NCI-H128 (cell line): ENCODE data around the gene UNK.
"Not testable (repeated sequence)": the region's sequence is repeated elsewhere in the genome, so short reads cannot be mapped to it uniquely, and the experiment has no call there.

Experiments
- DNase-seq: peaks from one replicate; lab custom pipeline; 2025; ENCODE audit not compliant: unreplicated experiment; lab: John Stamatoyannopoulos, UW

The UNK gene

DNA sequence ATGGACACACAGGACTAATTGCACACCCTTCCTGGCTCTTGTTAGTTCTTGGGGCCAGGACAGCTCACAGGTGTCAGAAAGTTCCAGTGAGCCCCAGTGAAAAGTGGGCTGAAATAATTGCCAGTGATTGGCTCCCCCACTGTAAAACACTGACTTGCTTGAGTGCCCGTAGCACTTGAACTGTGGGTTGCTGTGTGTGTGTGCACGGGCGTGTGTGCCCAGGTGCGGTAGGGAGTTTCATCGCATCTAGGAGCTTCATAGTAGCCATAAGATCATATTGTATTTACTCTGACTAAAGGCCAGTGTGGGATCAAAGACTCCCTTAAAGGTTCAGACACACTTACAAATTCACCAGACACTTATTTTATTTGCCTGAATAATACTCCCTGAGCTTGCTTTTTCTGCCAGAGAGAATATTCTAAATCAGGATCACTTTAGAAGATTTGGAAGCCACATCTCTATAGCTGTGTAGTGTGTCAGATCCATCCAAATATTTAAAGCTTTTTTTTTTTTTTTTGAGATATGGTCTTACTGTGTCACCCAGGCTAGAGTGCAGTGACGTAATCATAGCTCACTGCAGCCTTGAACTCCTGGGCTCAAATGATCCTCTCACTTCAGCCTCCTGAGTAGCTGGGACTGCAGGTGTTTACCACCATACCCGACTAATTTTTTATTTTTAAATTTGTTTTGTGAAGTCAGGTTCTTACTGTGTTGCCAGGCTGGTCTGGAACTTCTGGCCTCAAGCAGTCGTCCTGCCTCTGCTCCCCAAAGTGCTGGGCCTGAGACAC is 11.4 kb downstream of the UNK start:
- no peak for DNase-seq

DNA sequence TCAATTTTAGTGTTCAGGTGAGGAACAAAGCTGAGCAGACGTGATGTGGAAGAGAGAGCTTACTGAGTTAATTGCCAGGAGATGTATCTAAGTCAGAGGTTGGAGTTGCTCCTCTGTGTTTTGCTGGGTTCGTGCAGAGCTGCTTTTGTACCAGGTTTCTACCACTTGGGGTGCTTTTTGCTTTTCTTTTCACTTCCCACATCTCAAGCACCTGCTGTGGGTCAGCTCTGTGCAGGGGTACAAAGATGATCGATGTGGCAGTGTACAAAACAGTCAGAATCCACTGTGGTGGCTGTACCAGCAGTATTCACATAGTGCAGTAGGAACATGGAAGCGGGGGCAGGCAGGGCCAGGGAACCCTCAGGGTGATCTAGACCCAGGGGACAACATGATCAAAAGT is 14.8 kb downstream of the UNK start:
- no peak for DNase-seq

DNA sequence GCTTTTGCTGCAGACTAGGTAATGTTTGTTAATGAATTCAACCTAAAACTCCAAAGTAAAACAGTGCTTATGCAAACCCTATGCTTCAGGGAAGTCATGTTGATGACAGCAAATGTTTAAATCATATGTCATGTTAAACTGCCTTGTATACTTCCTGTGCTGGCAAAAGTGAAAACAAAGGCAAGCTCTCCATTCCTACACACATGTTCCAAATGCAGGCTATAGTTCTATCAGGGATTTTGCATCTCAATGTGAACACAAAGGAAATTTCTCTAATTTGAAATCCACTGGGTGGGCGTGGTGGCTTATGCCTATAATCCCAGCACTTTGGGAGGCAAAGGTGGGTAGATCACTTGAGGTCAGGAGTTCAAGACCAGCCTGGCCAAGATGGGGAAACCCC is 19.3 kb downstream of the UNK start:
- no peak for DNase-seq

DNA sequence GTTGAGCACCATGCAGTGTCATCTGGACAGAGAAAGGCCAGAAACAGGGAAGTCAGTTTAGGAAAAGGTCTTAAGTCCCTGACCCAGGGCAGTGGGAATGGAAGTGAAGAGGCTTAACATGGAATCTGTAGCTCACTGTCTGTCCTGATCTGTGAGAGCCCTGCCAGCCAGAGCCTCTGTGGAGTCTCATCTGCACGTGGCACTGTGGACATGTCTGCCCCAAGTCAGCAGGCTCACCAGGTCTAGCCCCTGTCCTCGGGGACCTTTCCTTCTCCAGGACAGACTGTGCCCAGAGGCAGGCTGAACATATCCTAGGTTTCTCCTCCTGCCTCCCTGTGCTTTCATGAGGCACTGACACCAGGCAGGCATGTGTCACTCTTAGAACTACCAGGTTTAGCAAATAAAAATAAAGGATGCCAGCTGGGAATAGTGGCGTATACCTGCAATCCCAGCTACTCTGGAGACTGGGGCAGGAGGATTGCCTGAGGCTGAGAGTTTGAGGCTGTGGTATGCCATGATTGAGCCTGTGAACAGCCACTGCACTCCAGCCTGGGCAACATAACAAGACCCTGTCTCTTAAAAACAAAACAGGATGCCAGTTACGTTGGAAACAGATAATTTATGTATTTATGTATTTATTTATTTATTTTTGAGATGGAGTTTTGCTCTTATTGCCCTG is 22.4 kb downstream of the UNK start:
- DNase-seq: no peak

DNA sequence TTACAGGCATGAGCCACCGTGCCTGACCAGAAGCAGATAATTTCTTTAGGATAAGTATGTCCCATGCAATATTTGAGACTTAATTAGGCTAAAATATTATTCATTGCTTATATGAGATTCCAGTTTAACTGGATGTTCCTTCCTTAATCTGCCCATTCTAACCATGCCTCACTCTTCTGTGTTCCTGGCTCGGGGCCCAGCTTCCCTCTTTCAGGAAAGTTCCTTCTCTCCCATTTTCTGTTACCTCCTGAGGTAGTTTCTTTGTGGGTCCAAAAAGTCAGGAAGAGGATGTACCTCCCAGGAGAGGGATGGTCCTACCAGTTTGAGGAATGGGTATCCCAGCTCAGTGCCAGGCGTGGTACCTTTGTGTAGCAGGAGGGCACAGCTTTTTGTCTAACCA is 23.3 kb downstream of the UNK start:
- DNase-seq: no peak

DNA sequence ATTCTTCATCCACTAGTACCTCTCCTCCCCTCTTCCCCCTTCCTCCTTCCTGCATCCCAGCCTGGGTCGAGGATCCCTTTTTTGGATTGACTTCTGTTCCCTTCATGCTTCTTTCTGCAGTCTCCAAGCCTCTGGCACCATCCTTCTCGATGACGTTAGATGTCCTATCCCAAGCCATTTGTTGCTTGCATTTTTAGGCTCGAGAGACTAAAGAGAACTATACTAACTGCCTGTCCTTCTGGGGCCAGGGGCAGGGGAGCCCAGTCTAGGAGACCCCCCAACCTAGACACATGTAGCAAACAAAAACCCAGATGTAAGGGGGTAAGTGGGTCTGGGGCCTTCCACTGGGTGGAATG is 23.9 kb downstream of the UNK start:
- DNase-seq: no peak

DNA sequence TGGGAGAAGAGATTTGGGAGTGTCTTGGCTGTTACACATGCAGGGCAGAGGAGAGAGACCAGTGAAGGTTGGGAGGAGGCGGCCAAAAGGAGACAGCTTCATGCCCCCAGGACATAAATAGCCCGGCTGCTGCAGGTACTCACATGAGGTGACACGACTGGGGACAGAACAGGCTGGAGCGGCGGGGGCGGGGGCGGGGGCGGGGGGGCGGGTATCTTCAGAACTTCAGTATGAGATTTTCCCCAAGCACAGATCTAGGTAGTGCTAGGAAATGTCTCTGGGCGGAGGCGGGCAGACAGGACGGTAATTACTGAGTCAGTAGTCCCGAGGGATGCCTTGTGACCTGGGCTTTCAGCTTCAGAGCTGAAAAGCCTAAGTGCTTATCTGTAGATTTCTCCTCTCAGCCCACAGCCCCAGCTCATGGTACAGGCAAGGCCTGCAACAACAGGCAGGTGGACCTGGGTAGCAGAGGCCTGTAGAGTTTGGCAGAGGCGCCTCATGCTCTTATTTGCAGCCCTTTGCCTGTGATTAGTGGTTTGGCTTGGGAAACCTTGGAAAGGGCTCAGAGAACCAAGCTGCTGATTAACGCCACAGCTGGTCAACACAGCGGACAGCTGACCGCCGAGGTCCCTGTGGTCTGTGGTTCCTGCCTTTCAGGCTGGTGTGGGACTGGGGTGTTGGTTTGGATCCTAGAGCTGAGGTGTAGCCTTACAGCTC is 24.5 kb downstream of the UNK start:
- no peak for DNase-seq

DNA sequence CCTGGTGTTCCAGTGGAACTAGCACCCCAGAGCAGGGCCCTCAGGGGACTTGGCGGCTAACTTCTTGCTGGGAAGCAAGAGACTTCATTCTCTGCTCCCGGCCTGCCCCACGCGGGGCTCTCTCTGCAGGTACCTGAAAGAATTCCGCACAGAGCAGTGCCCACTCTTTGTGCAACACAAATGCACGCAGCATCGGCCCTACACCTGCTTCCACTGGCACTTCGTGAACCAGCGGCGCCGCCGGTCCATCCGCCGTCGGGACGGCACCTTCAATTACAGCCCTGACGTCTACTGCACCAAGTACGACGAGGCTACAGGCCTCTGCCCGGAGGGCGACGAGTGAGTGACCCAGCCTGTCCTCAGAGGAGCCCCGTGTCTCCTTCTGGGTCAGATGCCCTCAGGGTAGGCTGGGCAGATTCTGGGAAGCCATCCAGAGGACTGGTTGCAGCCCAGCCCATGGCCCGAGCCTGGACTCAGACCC is 25.1 kb downstream of the UNK start:
- no peak for DNase-seq

DNA sequence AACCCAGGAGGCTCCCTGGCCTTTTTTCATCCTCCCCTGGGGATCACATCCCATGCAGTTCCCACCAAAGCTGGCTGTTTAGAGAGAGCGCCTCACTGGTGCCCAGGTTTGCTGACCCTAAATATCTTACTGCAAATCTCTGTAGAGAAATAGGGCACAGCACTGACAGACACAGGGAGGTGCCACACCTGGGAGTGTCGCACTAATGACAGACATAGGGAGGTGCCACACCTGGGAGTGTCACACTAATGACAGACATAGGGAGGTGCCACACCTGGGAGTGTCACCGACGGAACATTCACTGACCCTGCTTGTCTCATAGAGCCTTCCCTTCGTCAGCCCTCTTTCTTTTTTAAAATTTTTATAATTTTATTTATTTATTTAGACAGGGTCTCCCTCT is 25.6 kb downstream of the UNK start:
- no peak for DNase-seq

DNA sequence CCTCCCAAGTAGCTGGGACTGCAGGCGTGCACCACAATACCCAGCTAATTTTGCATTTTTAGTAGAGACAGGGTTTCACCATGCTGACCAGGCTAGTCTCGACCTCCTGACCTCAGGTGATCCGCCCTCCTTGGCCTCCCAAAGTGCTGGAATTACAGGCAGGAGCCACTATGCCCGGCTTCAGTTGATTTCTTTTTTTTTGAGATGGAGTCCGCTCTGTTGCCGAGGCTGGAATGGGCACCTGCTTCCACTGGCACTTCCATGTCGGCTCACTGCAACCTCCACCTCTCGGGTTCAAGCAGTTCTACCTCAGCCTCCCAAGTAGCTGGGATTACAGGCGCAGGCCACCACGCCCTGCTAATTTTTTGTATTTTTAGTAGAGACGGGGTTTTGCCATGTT is 26.1 kb downstream of the UNK start:
- DNase-seq: not testable (repeated sequence)

DNA sequence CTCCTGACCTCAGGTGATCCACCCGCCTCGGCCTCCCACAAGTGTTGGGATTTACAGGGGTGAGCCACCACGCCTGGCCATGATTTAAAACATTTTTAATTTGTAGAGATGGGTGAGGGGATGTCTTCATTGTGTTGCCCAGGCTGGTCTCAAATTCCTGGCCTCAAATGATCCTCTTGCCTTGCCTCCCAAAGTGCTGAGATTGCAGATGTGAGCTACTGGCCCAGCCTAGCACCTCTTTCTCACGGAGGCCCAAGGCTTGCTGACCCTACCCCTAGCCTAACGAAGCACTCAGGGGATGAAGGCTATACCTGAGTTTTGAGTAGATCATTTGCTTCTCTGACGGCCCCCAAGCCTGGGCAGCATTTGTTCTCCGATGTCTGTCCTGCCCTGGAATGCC is 26.6 kb downstream of the UNK start:
- DNase-seq: no peak

DNA sequence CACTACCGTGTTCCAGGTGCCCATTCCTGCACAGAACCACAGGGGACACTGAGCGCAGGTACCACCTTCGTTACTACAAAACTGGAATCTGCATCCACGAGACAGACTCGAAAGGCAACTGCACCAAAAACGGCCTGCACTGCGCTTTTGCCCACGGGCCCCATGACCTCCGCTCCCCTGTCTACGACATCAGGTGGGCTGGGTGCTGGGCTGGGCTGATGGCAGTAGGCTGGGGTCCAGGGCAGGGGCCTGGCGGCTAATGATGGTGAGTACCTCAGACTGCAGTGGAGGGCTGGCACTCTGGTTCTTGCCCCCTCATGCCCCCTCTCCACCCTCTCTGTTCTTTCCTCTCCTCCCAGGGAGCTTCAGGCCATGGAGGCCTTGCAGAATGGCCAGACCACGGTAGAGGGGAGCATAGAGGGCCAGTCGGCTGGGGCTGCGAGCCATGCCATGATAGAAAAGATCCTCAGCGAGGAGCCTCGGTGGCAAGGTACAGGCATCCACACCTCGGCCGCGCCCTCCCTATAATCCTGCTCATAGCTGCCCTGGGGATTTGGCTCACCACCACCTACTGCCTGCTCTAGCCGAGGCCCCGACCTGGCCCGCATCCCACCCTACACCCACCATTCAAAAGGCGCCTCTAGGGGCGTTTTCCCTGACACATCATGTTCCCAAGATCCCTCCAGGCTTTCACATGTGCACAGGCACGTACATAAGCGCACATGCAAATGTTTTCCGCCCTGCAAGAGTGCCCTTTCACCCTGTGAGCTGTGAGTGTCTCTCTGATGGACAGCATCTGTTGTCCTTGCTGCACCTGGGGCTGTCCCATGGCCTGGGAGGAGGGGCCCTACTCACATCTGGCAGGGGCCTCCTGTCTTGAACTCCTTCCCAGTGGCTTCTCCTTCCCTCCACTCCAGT is 27.7 kb downstream of the UNK start:
- no peak for DNase-seq

DNA sequence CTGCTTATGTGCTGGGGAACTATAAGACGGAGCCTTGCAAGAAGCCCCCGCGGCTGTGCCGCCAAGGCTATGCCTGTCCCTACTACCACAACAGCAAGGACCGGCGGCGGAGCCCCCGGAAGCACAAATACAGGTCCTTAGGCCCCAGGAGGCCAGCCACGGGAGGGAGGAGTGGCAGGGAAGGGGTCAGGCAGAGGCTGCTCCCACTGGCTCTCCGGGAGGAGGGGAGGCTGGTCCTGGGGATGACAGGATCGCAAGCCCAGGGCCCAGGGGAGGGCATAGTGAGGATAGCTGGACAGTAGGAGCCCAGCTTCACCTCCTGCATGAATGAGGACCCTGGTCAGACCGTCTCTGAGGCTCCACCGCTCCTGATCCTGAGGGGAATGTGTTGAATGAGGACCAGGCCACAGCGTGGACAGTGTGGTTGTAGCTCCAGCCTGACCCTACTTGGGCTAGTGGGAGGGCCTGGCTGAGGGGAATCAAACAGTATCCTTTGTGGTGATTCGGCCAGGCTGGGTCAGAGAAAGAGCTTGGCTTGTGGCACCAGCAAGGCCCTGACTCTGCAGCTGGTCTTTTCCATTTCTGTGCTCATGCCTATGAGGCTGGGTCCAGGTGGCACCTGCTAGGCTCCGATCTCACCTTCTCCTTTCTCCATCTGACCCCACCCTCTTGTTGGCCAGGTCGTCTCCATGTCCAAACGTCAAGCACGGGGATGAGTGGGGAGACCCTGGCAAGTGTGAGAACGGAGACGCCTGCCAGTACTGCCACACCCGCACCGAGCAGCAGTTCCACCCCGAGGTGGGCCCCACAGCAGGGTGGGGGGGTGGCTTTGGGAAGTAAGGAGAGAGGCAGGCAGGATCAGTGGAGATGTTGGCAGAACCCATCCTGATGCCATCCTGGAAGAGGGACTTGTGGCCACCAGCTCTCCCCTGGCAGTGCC is 28.7 kb downstream of the UNK start:
- no peak for DNase-seq

DNA sequence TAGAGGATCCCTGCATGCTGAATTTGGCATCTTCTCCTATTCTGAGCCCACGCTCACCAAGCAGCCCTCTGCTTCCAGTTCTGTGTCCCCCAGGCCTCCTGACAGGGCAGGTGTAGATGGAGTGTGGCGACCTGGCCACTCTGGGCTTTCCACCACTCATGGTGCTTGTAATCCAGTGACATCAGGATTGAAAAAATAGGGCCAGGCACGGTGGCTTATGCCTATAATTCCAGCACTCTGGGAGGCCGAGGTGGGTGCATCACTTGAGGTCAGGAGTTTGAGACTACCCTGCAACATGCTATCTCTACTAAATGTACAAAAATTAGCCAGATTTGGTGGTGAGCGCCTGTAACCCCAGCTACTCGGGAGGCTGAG is 29.4 kb downstream of the UNK start:
- no peak for DNase-seq

DNA sequence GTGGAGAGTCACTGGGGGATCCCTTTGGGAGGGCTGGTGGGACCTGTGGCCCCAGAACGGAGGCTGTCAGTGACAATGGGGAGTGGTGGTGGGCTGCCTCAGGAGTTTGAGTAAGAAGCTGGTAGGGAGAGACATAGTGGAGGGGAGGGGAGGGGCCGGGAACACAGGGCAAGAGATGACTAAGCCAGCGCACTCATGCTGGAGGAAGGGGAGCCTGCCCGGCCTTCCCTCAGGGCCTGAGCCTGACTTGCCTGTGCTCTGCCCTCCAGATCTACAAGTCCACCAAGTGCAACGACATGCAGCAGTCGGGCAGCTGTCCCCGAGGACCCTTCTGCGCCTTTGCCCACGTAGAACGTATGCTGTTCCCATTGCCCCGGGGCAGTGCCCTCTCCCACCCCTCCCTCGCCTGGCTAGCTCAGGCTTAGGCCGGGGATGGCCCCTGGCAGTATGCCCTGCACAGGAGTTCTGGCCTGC is 30.3 kb downstream of the UNK start:
- no peak for DNase-seq

DNA sequence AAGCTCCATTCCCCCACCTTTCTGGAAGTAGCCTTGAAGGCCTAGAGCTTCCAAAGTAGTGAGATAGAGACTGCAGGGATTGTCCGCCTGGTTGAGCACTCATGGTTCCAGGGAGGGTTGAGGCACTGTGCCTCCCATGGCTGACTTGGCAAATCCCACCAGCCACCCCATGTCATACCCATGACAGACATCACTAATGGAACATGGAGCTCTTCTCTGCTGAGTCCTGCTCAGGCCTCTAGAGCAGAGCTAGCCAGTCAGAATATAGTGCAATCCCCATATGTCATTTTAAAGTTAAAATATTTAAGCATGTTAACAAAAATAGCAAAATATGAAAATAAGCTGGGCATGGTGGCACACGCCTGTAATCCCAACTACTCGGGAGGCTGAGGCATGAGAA is 30.8 kb downstream of the UNK start:
- DNase-seq: no peak

DNA sequence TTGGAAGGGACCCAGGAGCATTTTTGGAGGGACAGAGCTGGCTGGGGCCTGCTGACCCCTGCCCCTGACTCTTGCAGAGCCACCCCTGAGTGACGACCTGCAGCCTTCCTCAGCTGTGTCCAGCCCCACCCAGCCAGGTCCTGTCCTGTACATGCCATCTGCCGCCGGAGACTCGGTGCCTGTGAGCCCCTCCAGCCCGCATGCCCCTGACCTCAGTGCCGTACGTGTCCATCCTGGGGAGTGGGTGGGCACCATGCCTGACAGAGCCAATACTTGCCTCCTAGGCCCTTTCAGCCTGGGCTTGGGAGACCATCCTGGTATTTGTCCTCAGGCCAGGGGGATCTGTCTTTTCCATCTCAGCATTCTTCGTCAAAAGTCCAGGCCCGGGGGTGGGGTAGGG is 32.1 kb downstream of the UNK start:
- DNase-seq: no peak

DNA sequence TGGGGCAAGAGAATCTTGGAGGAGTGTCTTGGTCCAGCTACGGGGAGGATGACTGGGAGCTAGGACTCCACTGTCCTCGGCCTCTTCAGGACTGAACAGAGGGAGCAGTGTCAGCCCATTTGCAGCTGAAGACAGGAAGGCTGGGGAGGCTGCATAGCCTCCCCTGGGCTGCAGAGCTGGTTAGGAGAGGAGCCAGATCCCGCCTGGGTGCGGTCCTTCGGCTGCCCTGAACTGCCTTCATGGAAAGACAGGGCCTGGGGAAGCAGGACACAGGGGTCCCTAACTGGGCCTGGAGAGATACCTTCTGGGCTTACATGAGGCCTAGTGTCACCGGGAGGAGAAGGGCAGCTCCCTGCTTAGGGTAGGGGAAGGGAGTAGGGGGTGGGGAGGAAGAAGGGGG is 33.0 kb downstream of the UNK start:
- no peak for DNase-seq

DNA sequence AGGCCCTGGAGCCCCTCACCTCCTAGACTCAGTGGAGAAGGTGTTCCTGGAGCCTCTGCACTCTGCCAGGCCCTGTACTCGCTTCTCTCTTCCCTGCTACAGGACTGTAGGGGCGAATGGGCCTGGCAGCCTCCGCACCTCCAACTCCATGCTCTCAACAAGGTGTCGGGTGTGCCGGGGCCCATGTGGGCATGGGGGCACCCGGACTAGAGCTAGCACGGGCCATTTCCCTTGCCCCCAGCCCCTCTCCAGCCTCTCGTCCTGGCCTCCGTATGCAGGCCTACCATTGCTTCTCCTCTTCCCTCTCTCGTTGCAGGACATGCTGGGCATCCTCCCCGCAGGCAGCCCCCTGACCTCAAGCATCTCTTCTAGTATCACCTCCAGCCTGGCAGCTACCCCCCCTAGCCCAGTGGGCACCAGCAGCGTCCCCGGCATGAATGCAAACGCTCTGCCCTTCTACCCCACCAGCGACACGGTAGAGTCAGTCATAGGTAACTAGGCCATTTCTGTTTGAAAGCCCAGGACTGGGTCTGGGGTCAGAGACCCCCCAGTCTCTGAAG is 33.8 kb downstream of the UNK start:
- DNase-seq: no peak

DNA sequence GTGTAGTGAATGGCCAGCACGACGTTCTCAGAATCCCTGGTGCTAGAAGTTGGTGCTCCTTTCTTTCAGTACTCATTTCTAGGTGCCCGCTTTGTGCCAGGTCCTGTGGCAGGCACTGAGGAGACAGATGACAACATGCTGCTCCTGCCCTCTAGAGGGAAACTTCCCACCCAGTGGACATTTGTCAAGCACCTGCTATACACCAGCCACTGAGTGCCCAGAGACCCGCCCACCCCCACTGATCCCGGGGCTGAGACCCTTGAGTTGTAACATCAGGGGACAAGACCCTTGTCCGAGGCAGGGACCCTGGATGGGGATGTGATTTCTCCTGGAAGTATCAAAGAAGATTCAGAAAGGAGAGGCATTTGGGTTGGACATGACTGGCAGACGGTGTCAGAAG is 34.5 kb downstream of the UNK start:
- no peak for DNase-seq
